H9 (cell line): ENCODE results near the gene GAS6. TPM values are rescaled to one million over a fixed set of nuclear protein-coding genes. Genes with fewer than 3 reads are reported as not detected.

ENCODE experiments used
- DNase-seq: peaks from one replicate; pipeline ENCODE4 v3.0.0-alpha.2; 2017
- H2AFZ ChIP-seq: one replicate; pipeline ENCODE4 v1.6.1; 2013; ENCODE audit warnings: mild to moderate bottlenecking, low read length, control low read depth, moderate library complexity
- H2AK5ac ChIP-seq: 2 replicates; pipeline ENCODE4 v1.6.1; 2013; ENCODE audit warnings: low read length, control low read depth, mixed read lengths; ENCODE audit not compliant: insufficient read length
- H2BK120ac ChIP-seq: one replicate; pipeline ENCODE4 v1.6.1; 2013; ENCODE audit warnings: low read depth, mild to moderate bottlenecking, low read length, control low read depth, inconsistent platforms; ENCODE audit not compliant: poor library complexity, severe bottlenecking
- H2BK12ac ChIP-seq: 2 replicates; pipeline ENCODE4 v1.6.1; 2013; ENCODE audit warnings: low read length, control low read depth, mixed read lengths, low read depth; ENCODE audit not compliant: insufficient read length
- H2BK15ac ChIP-seq: 2 replicates; pipeline ENCODE4 v1.6.1; 2013; ENCODE audit warnings: low read depth, low read length, control low read depth
- H2BK20ac ChIP-seq: one replicate; pipeline ENCODE4 v1.6.1; 2013; ENCODE audit warnings: low read depth, mild to moderate bottlenecking, low read length, control low read depth, inconsistent platforms; ENCODE audit not compliant: poor library complexity, severe bottlenecking
- H2BK5ac ChIP-seq: 2 replicates; pipeline ENCODE4 v1.6.1; 2013; ENCODE audit warnings: low read length, control low read depth, mixed read lengths; ENCODE audit not compliant: insufficient read length
- H3K14ac ChIP-seq: 2 replicates; pipeline ENCODE4 v1.6.1; 2013; ENCODE audit warnings: low read length, control low read depth; ENCODE audit not compliant: insufficient read depth
- H3K18ac ChIP-seq: 2 replicates; pipeline ENCODE4 v1.6.1; 2013; ENCODE audit warnings: low read depth, mild to moderate bottlenecking, mixed read lengths, low read length, control low read depth; ENCODE audit not compliant: insufficient read length
- H3K23ac ChIP-seq: 2 replicates; pipeline ENCODE4 v1.6.1; 2013; ENCODE audit warnings: low read length, control low read depth, mixed read lengths, low read depth; ENCODE audit not compliant: insufficient read length
- H3K23me2 ChIP-seq: 2 replicates; pipeline ENCODE4 v1.6.1; 2013; ENCODE audit warnings: low read depth, mild to moderate bottlenecking, mixed read lengths, low read length, control low read depth; ENCODE audit not compliant: insufficient read length, poor library complexity, severe bottlenecking
- H3K27ac ChIP-seq: 2 replicates; pipeline ENCODE4 v1.5.1; 2013; ENCODE audit warnings: low read length, control low read depth, mixed read lengths, low read depth; ENCODE audit not compliant: insufficient read length
- H3K27me3 ChIP-seq: 2 replicates; pipeline ENCODE4 v1.6.1; 2013; ENCODE audit warnings: low read length, control low read depth, inconsistent platforms; ENCODE audit not compliant: insufficient read depth
- H3K4ac ChIP-seq: 2 replicates; pipeline ENCODE4 v1.6.1; 2013; ENCODE audit warnings: low read depth, mild to moderate bottlenecking, control low read depth, inconsistent platforms, low read length, moderate library complexity
- H3K4me1 ChIP-seq: 2 replicates; pipeline ENCODE4 v1.6.1; 2013; ENCODE audit warnings: low read length, control low read depth, inconsistent platforms; ENCODE audit not compliant: insufficient read depth
- H3K4me2 ChIP-seq: 2 replicates; pipeline ENCODE4 v1.6.1; 2013; ENCODE audit warnings: low read length, control low read depth, mixed read lengths; ENCODE audit not compliant: insufficient read length, insufficient read depth
- H3K56ac ChIP-seq: 2 replicates; pipeline ENCODE4 v1.6.1; 2013; ENCODE audit warnings: low read depth, mild to moderate bottlenecking, mixed read lengths, low read length, control low read depth; ENCODE audit not compliant: insufficient read length
- H3K79me1 ChIP-seq: 2 replicates; pipeline ENCODE4 v1.6.1; 2013; ENCODE audit warnings: low read depth, mild to moderate bottlenecking, moderate library complexity, low read length, control low read depth, inconsistent platforms; ENCODE audit not compliant: insufficient read depth, poor library complexity, severe bottlenecking
- H3K79me2 ChIP-seq: 2 replicates; pipeline ENCODE4 v1.6.1; 2013; ENCODE audit warnings: low read length, control low read depth, inconsistent platforms; ENCODE audit not compliant: insufficient read depth
- H3K9ac ChIP-seq: 2 replicates; pipeline ENCODE4 v1.6.1; 2013; ENCODE audit warnings: low read length, control low read depth, mixed read lengths; ENCODE audit not compliant: insufficient read length; ENCODE audit errors: extremely low read depth
- H3K9me3 ChIP-seq: one replicate; pipeline ENCODE4 v1.6.1; 2013; ENCODE audit warnings: low read depth, low read length, inconsistent platforms; ENCODE audit not compliant: control insufficient read depth
- H3T11ph ChIP-seq: one replicate; pipeline ENCODE4 v1.6.1; 2013; ENCODE audit warnings: mild to moderate bottlenecking, low read length, control low read depth, inconsistent platforms
- H4K20me1 ChIP-seq: one replicate; pipeline ENCODE4 v1.6.1; 2013; ENCODE audit not compliant: control insufficient read depth, insufficient read length, insufficient read depth
- H4K5ac ChIP-seq: 2 replicates; pipeline ENCODE4 v1.6.1; 2013; ENCODE audit warnings: low read depth, mild to moderate bottlenecking, mixed read lengths, low read length, control low read depth; ENCODE audit not compliant: insufficient read length
- H4K8ac ChIP-seq: replicated peaks from 2 replicates; pipeline ENCODE4 v1.6.1; 2013; ENCODE audit warnings: low read length, control low read depth, mixed read lengths, low read depth; ENCODE audit not compliant: insufficient read length
- H4K91ac ChIP-seq: 2 replicates; pipeline ENCODE4 v1.6.1; 2013; ENCODE audit warnings: low read depth, mild to moderate bottlenecking, moderate library complexity, mixed read lengths, low read length, control low read depth; ENCODE audit not compliant: insufficient read length
- H3K27ac Mint-ChIP-seq, 3 experiments: 2 replicates in 2 of 3; 3 replicates in 1 of 3; pipeline ENCODE4 v1.8.0; 2020 to 2021; ENCODE audit warnings: mixed read lengths in 3 of 3, mild to moderate bottlenecking in 1 of 3, moderate library complexity in 1 of 3
- H3K27me3 Mint-ChIP-seq: 2 replicates; pipeline ENCODE4 v1.8.0; 2021; ENCODE audit warnings: low read depth, mild to moderate bottlenecking, moderate library complexity, mixed read lengths
- H3K36me3 Mint-ChIP-seq, 3 experiments: 2 replicates in 2 of 3; 3 replicates in 1 of 3; pipeline ENCODE4 v1.8.0; 2020 to 2021; ENCODE audit warnings: low read depth in 3 of 3, mixed read lengths in 3 of 3; ENCODE audit not compliant: insufficient read depth in 1 of 3
- H3K4me1 Mint-ChIP-seq, 2 experiments: 2 replicates each; pipeline ENCODE4 v1.8.0; 2020; ENCODE audit warnings: mixed read lengths in 2 of 2
- H3K4me3 Mint-ChIP-seq, 2 experiments: 2 replicates in 1 of 2; 3 replicates in 1 of 2; pipeline ENCODE4 v1.8.0; 2020 to 2021; ENCODE audit warnings: mild to moderate bottlenecking in 2 of 2, mixed read lengths in 2 of 2, moderate library complexity in 1 of 2
- H3K9me3 Mint-ChIP-seq, 2 experiments: 2 replicates in 1 of 2; 3 replicates in 1 of 2; pipeline ENCODE4 v1.8.0; 2020; ENCODE audit warnings: mild to moderate bottlenecking in 2 of 2, mixed read lengths in 2 of 2, moderate library complexity in 1 of 2
- CTCF ChIP-seq: fragments of 200-600 bp; sonication (generic); conservative IDR thresholded peaks from 3 replicates; pipeline ENCODE4 v1.8.0; 2021; ENCODE audit warnings: antibody characterized with exemption, mild to moderate bottlenecking
- WGBS: extraction: QIAGEN DNeasy Blood & Tissue Kit; methylation state at CpG from one replicate; pipeline ENCODE4 v1.1.7; 2013; ENCODE audit warnings: missing lambda C conversion rate, low lambda C conversion rate, mixed read lengths; ENCODE audit not compliant: insufficient read length; ENCODE audit errors: extremely low coverage; 5-methylcytosine and 5-hydroxymethylcytosine counted together
- total RNA-seq: library from RNA; stranded (reverse); gene quantifications from 2 replicates; pipeline ENCODE4 v1.2.1, GENCODE V29; 2021

Gene GAS6
- total RNA-seq, 1 experiment from 2014 or later: 20.5 TPM

- no peak overlapping the region for H2BK12ac ChIP-seq
- no peak overlapping the region for H3K27ac ChIP-seq
- H3K27me3 Mint-ChIP-seq: no peaks in the 10 kb centered on the region
- no peaks in the 10 kb centered on the region for H4K20me1 ChIP-seq
- H3K4me2 ChIP-seq: no peak overlapping the region
- H3K56ac ChIP-seq: no peak overlapping the region
- H3T11ph ChIP-seq: no peak overlapping the region
- H3K23ac ChIP-seq: no peak overlapping the region
- peak overlapping the region in 1 of 3 experiments; percentile 54; a peak in 2 of 7 replicates for H3K27ac Mint-ChIP-seq
- no peaks in the 10 kb centered on the region for H3K79me1 ChIP-seq
- H3K4ac ChIP-seq: no peak overlapping the region
- TF ChIP-seq CTCF: no peak
- H4K8ac ChIP-seq: no peak overlapping the region
- H3K18ac ChIP-seq: no peak overlapping the region
- no peak overlapping the region for H2BK20ac ChIP-seq
- H2BK15ac ChIP-seq: no peak overlapping the region
- no peaks in the 10 kb centered on the region for H3K27me3 ChIP-seq
- no peak overlapping the region for H3K14ac ChIP-seq
- no peak overlapping the region for H2BK5ac ChIP-seq
- peaks cover 7 to 8% of the 10 kb centered on the region in 2 experiments for H3K9me3 Mint-ChIP-seq
- no peak overlapping the region for H4K5ac ChIP-seq
- no peaks in the 10 kb centered on the region for H3K4me1 ChIP-seq
- peaks cover under 1 to 2% (median 1%) of the 10 kb centered on the region in 3 experiments; a peak in 5 of 7 replicates for H3K36me3 Mint-ChIP-seq
- no peak for DNase-seq
- no peak overlapping the region for H4K91ac ChIP-seq
- no peak overlapping the region for H2AK5ac ChIP-seq
- H3K4me3 Mint-ChIP-seq: no peak overlapping the region
- no peak overlapping the region for H2BK120ac ChIP-seq
- WGBS: no CpG with 5 or more reads among the region's 28 CpGs
- no peak overlapping the region for H2AFZ ChIP-seq
- no peaks in the 10 kb centered on the region for H3K79me2 ChIP-seq
- H3K23me2 ChIP-seq: no peaks in the 10 kb centered on the region
- H3K9me3 ChIP-seq: no peaks in the 10 kb centered on the region
- no peak overlapping the region for H3K9ac ChIP-seq
- peaks cover 3 to 8% of the 10 kb centered on the region in 2 experiments; a peak in 3 of 4 replicates for H3K4me1 Mint-ChIP-seq
Observed at GRCh38 chr13:113813749-113814434, 50.0 kb downstream of the GAS6 start.
